ENCODE data around the gene P2RY12. TPM values are rescaled to one million over a fixed set of nuclear protein-coding genes. Genes with fewer than 3 reads are reported as not detected.

Gene P2RY12
- 1 to 10 TPM in 2 of 4 donors, under 1 TPM in 2; 0.55 to 2.8 (median 0.99) TPM for polyA plus RNA-seq (ENCODE audit: insufficient read length in 4 of 4)

DNA sequence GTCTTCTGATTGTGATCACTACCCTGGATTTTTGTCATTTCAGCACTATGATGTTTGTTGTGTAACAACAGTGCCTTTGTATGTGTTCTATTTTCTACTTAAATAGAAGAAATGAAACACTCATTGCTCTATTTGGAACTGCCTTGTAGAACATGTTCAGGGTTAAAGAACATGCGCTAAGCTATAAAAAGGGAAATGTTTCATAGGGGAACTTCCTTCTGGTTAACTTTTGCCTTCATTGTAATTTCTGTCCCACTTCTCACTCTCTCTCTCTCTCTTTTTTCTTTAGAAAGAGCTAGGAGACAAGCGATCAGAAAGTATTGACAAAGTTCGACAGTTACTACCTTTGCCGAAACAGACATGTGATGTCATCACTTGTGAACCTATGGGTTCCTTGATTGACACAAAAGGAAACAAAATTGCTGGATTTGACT lies at the start of gene P2RY12:
TSS of gene P2RY12 (minus strand) at position 13 of the 434 bp plus-strand sequence. CDS start 45,908 bp downstream, outside the sequence.
- DNase-seq (ENCODE audit: low read depth in 4 of 4, low spot score in 3 of 4) = no peak

DNA sequence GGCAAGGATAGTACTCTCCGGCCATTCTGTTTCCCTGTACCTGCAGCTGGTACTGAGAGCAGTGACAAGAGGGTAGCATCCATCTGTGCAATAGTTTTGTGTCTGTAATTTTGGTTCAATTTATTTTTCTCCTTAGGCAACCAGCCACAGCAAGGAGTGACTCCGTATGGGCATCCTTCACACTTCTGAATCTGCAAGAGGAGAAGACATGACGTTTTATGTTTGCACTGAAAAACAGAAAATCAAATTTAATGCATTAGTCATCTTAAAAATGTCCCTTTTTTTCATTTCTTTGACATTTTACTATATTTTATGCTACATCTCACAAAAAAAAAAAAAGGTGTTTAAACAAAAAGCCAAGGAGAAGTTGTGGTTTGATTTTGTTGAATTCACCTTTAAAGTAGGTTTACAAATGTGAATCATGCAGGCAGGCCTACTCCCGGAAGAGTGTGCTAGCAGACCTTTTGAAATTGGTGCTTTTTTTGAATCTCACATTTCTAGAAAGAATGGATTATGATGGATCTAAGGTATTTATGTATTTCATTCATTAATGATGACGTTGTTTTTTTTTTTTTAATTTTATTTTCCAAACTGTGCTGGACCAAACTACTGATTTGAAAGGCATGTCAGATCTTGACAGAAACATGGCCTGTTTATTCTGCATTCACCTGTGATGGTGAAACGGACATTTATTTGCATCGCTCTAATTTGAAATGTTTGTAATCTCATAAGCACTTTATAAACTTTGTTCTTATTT lies 48.2 kb upstream of the P2RY12 start:
- no peak for DNase-seq (ENCODE audit: low read depth in 4 of 4, low spot score in 3 of 4)

DNA sequence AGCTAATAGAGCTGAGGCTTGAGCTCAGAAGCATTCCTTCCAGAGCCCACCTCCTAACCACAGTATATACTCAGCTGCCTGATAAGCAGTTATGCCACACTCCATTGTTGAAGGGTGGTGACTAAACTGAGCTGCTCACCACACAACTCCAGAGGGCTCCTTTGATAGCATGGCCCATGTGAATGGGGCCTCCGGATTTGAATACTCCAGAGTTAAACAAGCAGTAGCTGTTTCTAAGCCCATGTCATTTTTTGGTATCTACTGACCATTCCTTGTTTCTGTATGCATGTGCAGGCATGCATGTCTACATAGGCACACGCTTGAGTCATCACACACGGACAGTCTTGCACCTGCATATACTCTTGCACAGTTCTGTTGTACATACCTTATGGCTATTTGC lies 47.4 kb upstream of the P2RY12 start:
- no peak for DNase-seq (ENCODE audit: low read depth in 4 of 4, low spot score in 3 of 4)

DNA sequence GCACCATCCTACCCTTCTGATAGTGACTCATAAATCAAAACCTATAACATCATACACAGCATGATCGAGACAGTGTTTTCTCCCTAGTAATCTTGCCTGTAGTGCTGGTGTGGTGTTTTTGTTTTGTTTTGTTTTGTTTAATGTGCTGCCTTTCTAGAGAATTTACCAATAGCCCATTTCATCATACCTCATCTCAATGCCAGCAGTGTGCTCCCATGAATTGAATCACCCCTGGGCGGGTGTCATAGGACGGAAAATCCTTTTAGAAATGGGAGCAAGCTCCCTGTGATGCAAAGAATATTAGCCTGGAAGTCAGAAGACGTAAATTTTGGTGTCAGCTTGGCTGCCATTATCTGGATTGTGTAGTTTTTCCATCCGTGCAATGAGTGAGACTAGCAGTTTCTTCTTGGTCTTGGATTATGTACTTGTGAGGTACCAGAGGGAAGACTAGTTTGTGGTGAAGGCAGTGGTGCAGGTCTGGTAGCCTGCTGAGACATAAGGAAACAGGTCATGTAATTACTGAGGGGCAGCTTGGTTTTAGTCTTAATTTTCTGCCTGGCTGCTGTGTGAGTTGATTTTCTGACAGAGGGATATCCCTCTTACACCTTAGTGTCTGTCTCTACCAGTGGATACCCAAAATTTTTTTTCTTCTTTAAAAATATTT lies 46.4 kb upstream of the P2RY12 start:
- no peak for DNase-seq (ENCODE audit: low read depth in 4 of 4, low spot score in 3 of 4)

DNA sequence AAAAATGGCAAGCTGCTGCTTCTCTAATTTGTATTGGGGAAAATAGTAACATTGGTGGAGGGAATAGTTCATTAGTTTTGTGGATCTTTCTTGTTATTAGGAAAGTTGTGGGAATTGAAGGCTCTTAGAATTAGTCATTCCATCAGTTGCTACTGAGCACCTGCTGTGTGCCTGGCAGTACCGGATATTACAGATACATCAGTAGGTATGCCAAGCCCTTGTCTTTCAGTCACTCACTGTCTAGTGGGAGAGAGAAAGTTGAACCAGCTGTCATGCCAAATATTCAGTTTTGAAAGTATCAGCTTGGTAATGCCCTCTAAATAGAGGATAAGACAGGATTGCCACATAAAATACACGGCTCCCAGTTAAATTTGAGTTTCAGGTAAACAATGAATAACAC lies 43.8 kb upstream of the P2RY12 start:
- DNase-seq (ENCODE audit: low read depth in 4 of 4, low spot score in 3 of 4) = no peak

DNA sequence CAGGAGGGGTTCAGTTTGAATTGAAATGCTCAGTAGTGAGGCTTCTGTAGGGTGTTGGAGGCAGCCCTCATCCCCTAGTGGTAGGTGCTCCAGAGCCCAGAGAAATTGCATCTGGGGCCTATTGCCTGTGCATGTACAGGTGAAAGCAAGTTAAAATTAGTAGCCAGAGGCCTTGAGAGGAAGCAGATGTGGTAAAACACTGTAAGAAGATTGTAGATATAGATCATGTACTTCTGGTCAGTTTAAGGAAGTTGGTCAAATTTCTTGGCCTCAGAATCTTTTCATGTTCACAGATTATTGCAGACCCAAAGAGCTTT lies 41.7 kb upstream of the P2RY12 start:
- DNase-seq (ENCODE audit: low read depth in 4 of 4, low spot score in 3 of 4) = no peak

DNA sequence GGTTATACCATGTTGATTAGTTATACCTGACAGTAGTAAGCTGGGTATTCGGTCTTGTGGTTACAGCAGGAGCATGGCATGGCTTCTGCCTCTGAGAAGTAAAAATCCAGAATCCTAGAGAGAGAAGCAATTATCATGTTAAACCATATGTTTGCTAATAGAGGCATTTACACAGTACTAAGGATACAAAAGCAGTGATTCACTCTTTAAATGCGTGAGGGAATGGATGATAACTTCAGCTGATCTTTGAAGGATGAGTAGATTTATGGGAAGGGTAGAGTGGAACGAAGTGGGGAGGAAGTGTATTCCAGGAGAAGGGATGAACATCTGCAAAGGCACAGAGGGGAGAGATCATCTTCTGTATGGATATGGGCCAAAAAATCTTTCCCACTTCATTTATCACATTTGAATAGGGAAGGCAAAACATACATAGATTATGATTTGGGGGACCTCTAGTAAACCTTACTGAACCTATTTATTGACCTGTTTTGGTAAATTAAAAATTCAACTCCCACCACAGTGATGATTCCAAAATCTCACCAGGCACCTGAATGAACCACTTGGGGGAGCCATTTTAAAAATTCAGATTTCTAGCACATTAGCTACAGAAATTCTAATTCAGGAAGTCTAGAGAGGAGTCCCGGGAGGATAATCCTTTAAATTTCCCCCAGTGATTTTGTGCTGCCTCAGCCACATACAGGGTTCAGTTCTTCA lies 41.2 kb upstream of the P2RY12 start:
- DNase-seq (ENCODE audit: low read depth in 4 of 4, low spot score in 3 of 4) = no peak

DNA sequence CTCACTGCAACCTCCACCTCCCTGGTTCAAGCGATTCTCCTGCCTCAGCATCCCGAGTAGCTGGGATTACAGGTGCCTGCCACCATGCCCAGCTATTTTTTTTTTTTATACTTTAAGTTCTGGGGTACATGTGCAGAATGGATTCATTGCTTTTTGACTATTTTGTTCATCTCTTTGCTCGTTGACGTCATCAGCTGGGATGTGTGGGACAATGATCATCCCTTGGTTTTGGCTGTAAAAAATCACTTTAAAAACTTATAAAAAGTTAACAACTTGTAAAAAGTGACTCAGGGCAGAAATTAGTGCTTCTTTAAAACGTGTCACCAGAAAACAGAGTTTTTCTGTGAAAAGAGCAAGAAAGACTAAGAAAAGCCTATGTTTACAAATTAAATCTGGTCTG lies 38.5 kb upstream of the P2RY12 start:
- DNase-seq (ENCODE audit: low read depth in 4 of 4, low spot score in 3 of 4) = no peak

DNA sequence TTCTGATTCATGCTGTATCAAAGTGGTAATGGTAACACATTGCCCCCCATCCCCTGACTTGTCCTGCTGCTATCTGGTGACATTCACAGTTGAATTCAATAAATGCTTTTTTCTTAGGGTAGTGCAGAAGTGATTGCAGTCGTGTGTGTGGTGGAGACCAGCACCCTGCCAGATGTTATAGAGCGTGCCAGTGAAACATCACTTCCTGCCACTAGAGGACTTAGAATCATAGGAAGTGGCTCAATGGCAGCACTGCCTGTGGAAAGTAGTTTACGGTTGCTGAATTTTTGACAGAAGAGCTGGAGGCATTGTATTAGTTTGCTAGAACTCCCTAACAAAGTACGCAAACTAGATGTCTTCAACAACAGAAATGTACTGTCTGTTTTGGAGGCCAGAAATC lies 37.4 kb upstream of the P2RY12 start:
- DNase-seq (ENCODE audit: low read depth in 4 of 4, low spot score in 3 of 4) = no peak

DNA sequence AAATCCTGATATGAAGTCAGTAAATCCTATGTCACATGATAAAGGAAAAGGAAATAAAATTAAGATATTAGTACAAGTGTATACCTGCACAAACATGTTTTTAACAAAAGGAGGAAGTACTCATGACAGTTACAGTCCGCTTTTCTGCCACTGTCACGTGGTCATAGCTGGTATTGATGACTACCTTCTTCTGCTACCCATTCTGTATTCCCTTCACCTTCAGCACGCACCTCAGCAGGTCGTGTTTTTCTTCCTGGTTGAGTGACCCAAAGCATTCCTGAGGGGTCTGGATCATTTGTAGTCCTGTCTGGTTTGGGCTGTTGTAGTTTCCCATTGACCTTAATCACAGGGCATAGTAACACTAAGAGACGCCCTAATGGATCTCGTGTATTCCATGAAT lies 35.3 kb upstream of the P2RY12 start:
- DNase-seq (ENCODE audit: low read depth in 4 of 4, low spot score in 3 of 4) = no peak

DNA sequence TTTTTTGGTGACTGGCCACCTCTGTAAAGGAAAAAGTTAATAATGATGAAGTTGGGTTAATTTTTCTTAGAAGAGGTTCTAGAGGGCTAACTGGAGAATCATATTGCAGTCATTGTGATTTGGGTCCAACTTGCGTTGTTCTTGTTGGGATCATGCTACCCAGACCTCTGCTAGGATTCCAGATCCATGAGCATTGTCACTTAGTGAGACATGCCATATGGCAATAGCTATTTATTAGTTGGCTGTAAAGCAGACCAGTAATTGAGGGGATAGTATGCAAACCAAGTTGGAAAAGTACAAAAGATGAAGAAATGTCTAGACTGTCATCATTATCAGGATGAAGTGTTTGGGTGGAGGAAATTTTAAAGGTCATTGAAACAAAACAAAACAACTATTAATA lies 30.7 kb upstream of the P2RY12 start:
- DNase-seq (ENCODE audit: low read depth in 4 of 4, low spot score in 3 of 4) = no peak

DNA sequence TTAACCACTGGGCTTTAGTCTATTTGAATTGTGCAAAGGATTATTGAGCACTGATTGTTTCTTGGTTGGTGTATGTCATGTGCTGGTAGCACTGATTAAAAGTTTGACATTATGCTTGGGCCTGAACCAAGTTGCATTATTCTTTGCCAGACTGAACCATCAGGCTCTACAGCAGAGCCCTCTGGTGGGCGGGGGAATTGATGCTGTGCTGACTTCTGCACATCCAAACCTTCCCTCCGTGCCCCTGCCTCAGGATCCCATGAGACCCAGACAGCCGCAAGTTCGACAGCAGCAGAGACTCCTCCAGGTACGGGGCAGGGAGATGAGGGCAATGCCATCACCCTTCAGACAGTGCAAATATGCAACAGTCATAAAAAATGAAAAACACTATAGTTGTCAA lies 28.4 kb upstream of the P2RY12 start:
- DNase-seq (ENCODE audit: low read depth in 4 of 4, low spot score in 3 of 4) = no peak

DNA sequence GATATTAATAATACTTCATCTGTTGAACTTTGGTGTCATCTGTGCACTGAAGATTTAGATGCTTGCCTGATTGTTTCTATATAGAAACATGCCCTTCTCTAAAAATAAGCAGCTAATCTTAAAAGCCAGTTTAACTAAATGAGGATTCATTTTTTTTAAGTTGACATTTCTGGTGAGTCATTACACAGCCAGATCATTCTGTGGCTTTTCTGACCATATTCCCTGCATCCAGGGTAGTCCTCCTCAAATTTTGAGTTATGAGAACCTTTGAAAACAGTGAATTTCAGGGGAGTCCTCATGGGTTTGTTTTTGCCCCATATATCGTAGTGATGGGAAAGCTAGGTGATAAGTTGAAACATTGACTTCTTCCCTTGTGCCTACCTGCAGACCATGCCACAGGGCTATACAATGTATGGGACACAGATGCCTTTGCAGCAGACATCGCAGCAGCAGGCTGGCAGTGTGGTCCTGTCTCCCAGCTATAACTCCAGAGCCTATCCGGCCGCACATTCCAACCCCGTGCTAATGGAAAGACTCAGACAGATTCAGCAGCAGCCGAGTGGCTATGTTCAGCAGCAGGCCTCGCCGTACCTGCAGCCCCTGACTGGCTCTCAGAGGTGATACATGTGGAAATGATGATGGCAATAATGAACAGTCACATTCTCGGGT lies 26.5 kb upstream of the P2RY12 start:
- DNase-seq (ENCODE audit: low read depth in 4 of 4, low spot score in 3 of 4) = no peak

DNA sequence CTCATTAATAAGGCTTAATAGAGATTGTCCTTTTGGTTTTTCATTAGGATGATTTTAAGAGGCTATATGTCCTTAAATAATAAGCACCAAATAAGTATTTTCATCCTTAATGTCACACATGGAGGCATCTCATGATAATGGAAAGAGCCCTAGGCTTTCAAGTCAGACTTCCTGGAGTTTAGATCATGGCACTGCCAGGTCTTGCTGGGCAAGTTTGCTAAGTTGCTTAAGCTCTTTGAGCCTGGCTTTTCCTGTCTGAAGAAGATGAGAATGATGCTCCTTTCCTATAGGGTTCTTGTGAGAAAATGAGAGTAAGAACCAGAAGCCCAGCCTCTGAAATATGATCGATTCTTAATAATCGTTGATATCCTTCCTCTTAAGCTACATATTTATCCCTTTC lies 23.4 kb upstream of the P2RY12 start:
- no peak for DNase-seq (ENCODE audit: low read depth in 4 of 4, low spot score in 3 of 4)

DNA sequence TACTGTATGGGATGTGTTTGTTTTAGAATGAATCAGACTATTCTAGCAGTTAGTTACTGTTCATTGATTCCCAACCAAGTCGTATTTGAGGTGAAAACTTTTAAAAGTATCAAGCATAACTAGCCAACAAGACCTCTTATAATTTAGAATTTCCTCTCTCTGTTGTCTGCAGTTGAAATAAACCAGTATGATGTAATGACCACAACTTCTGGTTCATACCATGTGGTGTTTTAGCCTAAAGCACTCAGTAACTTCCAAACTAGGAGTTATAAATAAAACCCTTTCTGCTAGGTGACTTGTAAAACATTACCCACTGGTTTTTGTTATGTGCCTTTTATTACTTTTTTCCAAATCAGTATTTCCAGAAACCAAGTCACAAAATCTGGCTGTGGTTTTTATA lies 19.8 kb upstream of the P2RY12 start:
- DNase-seq (ENCODE audit: low read depth in 4 of 4, low spot score in 3 of 4) = no peak

DNA sequence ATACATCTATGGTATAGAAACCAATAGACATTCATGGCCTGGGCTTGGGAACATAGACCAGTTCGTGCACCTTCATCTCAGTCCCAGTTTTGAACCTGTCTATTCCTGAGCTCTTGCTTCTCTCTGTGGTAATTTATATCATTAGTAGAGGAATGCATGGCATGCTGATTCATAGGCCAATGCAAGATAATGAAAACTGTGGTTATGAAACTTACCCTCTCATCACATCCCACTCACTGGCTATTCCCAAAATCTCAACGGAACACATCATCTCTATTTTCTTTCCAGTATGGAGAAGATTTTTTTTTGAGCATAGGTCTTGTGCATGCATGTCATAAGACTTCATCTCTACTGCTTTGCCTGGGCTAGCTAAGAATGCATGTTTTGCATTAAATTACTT lies 18.7 kb upstream of the P2RY12 start:
- no peak for DNase-seq (ENCODE audit: low read depth in 4 of 4, low spot score in 3 of 4)

DNA sequence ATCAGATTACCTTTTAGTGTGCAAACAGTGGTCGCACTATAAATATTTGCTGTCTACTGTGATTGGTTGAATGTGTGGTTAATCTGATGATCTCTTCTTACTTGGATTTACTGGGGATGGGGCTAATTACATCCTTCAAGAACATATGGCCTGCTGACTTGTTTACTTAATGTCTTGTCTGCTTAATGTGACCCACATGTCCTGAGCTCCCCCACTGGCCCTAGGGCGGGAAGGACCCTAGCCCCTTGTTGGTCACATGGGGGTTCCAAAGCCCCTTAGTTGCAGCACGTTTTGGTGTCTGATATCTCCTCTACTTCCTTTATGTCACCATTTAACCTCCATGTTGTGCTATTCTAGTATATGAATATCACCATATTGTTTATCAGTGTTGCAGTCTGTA lies 17.8 kb upstream of the P2RY12 start:
- no peak for DNase-seq (ENCODE audit: low read depth in 4 of 4, low spot score in 3 of 4)

DNA sequence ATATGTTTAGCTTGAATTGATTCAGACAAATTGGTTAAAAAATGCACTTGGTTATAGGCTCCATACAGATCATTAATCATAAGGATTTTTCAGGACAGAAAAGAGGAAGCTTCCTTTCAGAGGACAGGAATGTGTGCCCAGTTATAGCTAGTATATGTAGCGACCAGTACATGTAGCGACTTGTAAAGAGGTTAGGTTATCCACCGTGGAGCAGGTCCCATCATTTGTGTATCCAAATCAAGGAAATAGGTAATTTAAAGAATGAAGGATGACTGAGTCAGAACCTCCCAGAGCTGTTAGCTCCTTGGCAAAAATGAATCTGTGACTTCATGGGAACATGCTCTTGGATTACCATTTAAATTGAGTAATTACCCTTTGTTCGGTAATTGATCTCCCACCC lies 15.8 kb upstream of the P2RY12 start:
- DNase-seq (ENCODE audit: low read depth in 4 of 4, low spot score in 3 of 4) = no peak

DNA sequence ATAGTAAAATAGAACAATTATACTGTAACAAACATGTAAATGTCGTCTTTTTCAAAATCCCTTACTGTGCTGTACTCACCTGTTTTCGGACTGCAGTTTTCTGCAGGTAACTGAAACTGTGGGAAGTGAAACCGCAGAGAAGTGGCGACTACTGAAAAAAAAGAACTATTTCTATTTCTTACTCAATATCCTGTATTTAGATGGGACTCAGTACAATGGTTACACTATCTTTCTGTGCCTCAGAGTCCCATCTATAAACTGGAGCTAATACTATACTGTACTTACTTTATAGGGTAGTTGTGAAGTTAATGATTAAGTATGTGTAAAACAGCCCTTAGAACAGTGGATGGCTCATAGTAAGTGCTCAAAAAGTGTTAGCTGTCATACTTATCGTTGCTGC lies 14.3 kb upstream of the P2RY12 start:
- DNase-seq (ENCODE audit: low read depth in 4 of 4, low spot score in 3 of 4) = no peak

DNA sequence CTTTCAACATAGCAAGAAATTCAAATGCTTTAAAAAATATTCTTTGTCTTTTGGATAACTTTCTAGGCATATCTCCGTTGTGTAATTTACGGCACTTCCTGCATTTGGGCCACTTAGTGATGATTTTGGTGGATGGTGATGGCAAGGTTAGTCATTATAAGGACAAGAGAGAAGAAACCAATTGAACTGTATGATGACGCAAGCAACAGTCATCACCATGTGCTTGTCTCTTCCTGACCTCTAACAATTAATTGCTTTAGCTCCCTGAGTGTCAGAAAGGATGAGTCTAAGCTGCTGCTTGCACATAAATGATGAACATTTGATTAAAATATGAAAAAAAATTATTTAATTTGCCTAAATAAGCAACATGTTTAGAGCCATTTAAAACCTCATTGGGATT lies 11.3 kb upstream of the P2RY12 start:
- DNase-seq (ENCODE audit: low read depth in 4 of 4, low spot score in 3 of 4) = no peak

DNA sequence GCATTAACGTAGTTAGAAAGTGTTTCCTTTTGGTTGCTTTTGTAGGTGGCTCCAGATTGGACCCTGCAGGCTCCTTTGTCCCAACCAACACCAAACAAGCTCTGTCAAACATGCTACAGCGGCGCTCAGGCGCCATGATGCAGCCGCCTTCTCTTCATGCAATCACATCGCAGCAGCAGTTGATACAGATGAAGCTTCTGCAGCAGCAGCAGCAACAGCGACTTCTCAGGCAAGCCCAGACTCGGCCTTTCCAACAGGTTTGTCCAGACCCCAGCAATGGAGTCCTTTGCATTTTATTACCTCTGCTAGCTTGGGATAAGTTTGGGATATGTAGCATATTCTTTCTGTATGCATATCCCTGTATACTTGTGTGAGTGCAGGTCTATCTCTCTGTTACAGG lies 10.1 kb upstream of the P2RY12 start:
- DNase-seq (ENCODE audit: low read depth in 4 of 4, low spot score in 3 of 4) = no peak

All from right renal pelvis (tissue), 4 donors.